OCI-LY3 (cell line): ENCODE results near the gene PTPRD.
A peak's percentile ranks its signal among the peaks of the same experiment; 100 is the strongest.

ENCODE experiments used
- H2AFZ ChIP-seq: fragments of 200-600, 300-600 bp; shearing (Covaris generic); 2 replicates; pipeline ENCODE4 v1.6.0; 2014; ENCODE audit warnings: antibody characterized with exemption, low read depth, low read length
- H3K27ac ChIP-seq: fragments of 200-600, 300-600 bp; sonication (generic); 2 replicates; pipeline ENCODE4 v1.5.1; 2014; ENCODE audit warnings: mild to moderate bottlenecking, low read length, moderate library complexity, mixed read lengths
- H3K27me3 ChIP-seq: fragments of 200-600, 300-600 bp; sonication (generic); 2 replicates; pipeline ENCODE4 v1.6.1; 2014; ENCODE audit warnings: low read depth, low read length, mixed read lengths
- H3K36me3 ChIP-seq: fragments of 200-600, 300-600 bp; sonication (generic); replicated peaks from 2 replicates; pipeline ENCODE3; 2014; ENCODE audit warnings: low read depth, low read length, mixed read lengths
- H3K4me1 ChIP-seq: fragments of 300-600, 200-600 bp; sonication (generic); 2 replicates; pipeline ENCODE4 v1.6.1; 2014; ENCODE audit warnings: low read length, mixed read lengths
- H3K4me2 ChIP-seq: fragments of 200-600, 300-600 bp; sonication (generic); 2 replicates; pipeline ENCODE4 v1.6.1; 2014; ENCODE audit warnings: low read length, mixed read lengths
- H3K4me3 ChIP-seq: fragments of 300-600, 200-600 bp; sonication (generic); 2 replicates; pipeline ENCODE4 v1.5.1; 2014; ENCODE audit warnings: antibody characterized with exemption, mild to moderate bottlenecking, low read length, moderate library complexity
- H3K79me2 ChIP-seq: fragments of 300-600, 200-600 bp; shearing (Covaris generic); 2 replicates; pipeline ENCODE4 v1.6.1; 2014; ENCODE audit warnings: mild to moderate bottlenecking, low read length, mixed read lengths
- H3K9ac ChIP-seq: fragments of 300-600, 200-600 bp; shearing (Covaris generic); 2 replicates; pipeline ENCODE4 v1.6.0; 2014; ENCODE audit warnings: mild to moderate bottlenecking, low read length, moderate library complexity
- H3K9me3 ChIP-seq: fragments of 200-600, 300-600 bp; shearing (Covaris generic); 2 replicates; pipeline ENCODE4 v1.6.1; 2014; ENCODE audit warnings: low read length, mixed read lengths; ENCODE audit not compliant: insufficient read depth
- H4K20me1 ChIP-seq: fragments of 200-600, 300-600 bp; sonication (generic); 2 replicates; pipeline ENCODE4 v1.6.1; 2016; ENCODE audit warnings: low read length, mixed read lengths; ENCODE audit not compliant: insufficient read depth
- EZH2phosphoT487 ChIP-seq: fragments of 200-600 bp; shearing (Covaris generic); IDR thresholded peaks from 2 replicates; pipeline ENCODE4 v1.6.1; 2018; ENCODE audit warnings: antibody characterized with exemption, mixed run types, low read depth
- TF ChIP-seq, protein P1 (sequence below): fragments of 200-600, 300-600 bp; sonication (generic); IDR thresholded peaks from 2 replicates; pipeline ENCODE4 v1.5.1; 2014; ENCODE audit warnings: antibody characterized with exemption, low read length, low read depth

The PTPRD gene

GRCh38 chr9:9905736-9906135 lies 707.1 kb downstream of the PTPRD start:
- Histone ChIP-seq H3K9me3 (no peaks in the 10 kb centered on the region), H3K27me3 (no peaks in the 10 kb centered on the region; the same call in 1 of the 2 replicates), H3K27ac (no peak overlapping the region), H3K4me2 (no peak overlapping the region), H3K79me2 (no peaks in the 10 kb centered on the region), H3K36me3 (no peaks in the 10 kb centered on the region), H2AFZ (no peak overlapping the region), H3K9ac (no peak overlapping the region), H4K20me1 (no peaks in the 10 kb centered on the region), H3K4me1 (peaks cover 18% of the 10 kb centered on the region), H3K4me3 (no peak overlapping the region)
- TF ChIP-seq, protein P1, sequence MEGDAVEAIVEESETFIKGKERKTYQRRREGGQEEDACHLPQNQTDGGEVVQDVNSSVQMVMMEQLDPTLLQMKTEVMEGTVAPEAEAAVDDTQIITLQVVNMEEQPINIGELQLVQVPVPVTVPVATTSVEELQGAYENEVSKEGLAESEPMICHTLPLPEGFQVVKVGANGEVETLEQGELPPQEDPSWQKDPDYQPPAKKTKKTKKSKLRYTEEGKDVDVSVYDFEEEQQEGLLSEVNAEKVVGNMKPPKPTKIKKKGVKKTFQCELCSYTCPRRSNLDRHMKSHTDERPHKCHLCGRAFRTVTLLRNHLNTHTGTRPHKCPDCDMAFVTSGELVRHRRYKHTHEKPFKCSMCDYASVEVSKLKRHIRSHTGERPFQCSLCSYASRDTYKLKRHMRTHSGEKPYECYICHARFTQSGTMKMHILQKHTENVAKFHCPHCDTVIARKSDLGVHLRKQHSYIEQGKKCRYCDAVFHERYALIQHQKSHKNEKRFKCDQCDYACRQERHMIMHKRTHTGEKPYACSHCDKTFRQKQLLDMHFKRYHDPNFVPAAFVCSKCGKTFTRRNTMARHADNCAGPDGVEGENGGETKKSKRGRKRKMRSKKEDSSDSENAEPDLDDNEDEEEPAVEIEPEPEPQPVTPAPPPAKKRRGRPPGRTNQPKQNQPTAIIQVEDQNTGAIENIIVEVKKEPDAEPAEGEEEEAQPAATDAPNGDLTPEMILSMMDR, result no peak
- no peak for TF ChIP-seq EZH2phosphoT487

GRCh38 chr9:9904041-9904440 lies 708.8 kb downstream of the PTPRD start:
- Histone ChIP-seq H3K4me1 (peaks cover 18% of the 10 kb centered on the region), H3K4me3 (0 out of 2 replicates have a peak overlapping the region, but pooled peaks have one; percentile 15), H4K20me1 (no peaks in the 10 kb centered on the region), H2AFZ (peak overlapping the region; percentile 68), H3K9me3 (no peaks in the 10 kb centered on the region), H3K36me3 (no peaks in the 10 kb centered on the region), H3K27ac (peak overlapping the region; percentile 44), H3K4me2 (peak overlapping the region; percentile 38), H3K9ac (no peak overlapping the region), H3K79me2 (no peaks in the 10 kb centered on the region), H3K27me3 (no peaks in the 10 kb centered on the region; the same call in 1 of the 2 replicates)
- no peak for TF ChIP-seq EZH2phosphoT487
- TF ChIP-seq, protein P1, result no peak

DNA sequence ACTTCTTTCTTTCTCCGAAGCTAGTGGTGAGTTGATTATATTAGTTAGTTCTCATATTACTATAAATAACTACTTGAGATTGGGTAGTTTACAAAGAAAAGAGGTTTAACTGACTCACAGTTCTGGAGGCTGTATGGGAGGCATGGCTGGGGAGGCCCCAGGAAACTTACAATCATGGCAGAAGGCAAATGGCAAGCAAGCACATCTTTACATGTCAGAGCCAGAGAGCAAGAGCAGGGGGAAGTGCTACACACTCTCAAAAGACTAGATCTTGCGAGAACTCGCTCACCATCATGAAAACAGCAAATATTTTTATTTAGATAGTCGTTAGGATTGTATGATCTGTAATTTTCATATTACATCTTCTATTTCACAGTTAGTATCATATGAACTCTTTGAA lies 711.2 kb downstream of the PTPRD start:
- 0 out of 2 replicates have a peak overlapping the region, but pooled peaks have one; percentile 9 for H3K9ac ChIP-seq
- H2AFZ ChIP-seq, result peak overlapping the region; percentile 58
- no peaks in the 10 kb centered on the region; the same call in 1 of the 2 replicates for H3K27me3 ChIP-seq
- H3K4me1 ChIP-seq, result peaks cover 18% of the 10 kb centered on the region
- H3K79me2 ChIP-seq, result no peaks in the 10 kb centered on the region
- peak overlapping the region; percentile 52 for H3K4me2 ChIP-seq
- H3K36me3 ChIP-seq, result no peaks in the 10 kb centered on the region
- H3K9me3 ChIP-seq, result no peaks in the 10 kb centered on the region
- H3K4me3 ChIP-seq, result peak overlapping the region; percentile 44
- TF ChIP-seq EZH2phosphoT487, result no peak
- TF ChIP-seq, protein P1, result no peak
- H4K20me1 ChIP-seq, result no peaks in the 10 kb centered on the region
- no peak overlapping the region for H3K27ac ChIP-seq

DNA sequence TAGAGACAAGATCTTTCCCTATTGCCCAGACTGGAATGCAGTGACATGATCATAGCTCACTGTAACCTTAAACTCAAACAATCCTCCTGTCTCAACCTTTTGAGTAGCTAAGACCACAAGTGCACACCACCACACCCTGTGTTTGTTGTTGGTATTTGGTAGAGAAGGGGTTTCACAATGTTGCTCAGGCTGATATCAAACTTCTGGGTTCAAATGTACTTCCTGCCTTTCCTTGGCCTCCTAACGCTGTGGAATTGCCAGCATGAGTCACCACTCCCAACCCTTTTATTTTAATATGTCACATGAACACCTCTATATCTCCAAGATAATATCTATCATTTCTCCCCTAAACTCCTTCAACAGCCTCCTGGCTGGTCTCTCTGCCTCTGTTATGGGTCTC lies 719.0 kb downstream of the PTPRD start:
- no peak for TF ChIP-seq EZH2phosphoT487
- TF ChIP-seq, protein P1, result no peak
- Histone ChIP-seq H4K20me1 (no peaks in the 10 kb centered on the region), H3K27me3 (no peaks in the 10 kb centered on the region), H3K9me3 (no peaks in the 10 kb centered on the region), H3K79me2 (no peaks in the 10 kb centered on the region), H3K9ac (no peak overlapping the region), H3K27ac (no peak overlapping the region), H3K36me3 (no peaks in the 10 kb centered on the region), H3K4me3 (no peak overlapping the region), H3K4me2 (no peak overlapping the region), H2AFZ (no peak overlapping the region), H3K4me1 (peaks cover 5% of the 10 kb centered on the region; the same call in 1 of the 2 replicates)
